Measurements from ENCODE around the gene GHR. TPM values are rescaled to one million over a fixed set of nuclear protein-coding genes. Genes with fewer than 3 reads are reported as not detected.
"Not testable (repeated sequence)": the region's sequence is repeated elsewhere in the genome, so short reads cannot be mapped to it uniquely, and the experiment has no call there.

The GHR gene
- polyA plus RNA-seq, 1 experiment: 0.90 TPM

GRCh38 chr5:42680046-42680445 lies 256.8 kb downstream of the GHR start:
- Histone ChIP-seq H3K36me3 (ENCODE audit: control insufficient read depth, insufficient read depth, low read length) (no peaks in the 10 kb centered on the region), H3K27me3 (ENCODE audit: control insufficient read depth, insufficient read depth, low read length) (no peaks in the 10 kb centered on the region), H3K4me3 (ENCODE audit: low read depth, low read length) (no peak overlapping the region)
- CTCF ChIA-PET: no interaction called here
- POLR2A ChIA-PET: no interaction called here
- TF ChIP-seq CTCF (IDR thresholded peaks at IDR 0.05; ENCODE audit: insufficient read depth, low read depth, low read length): no peak
- no peak for DNase-seq (ENCODE audit: low read depth)

- H3K27me3 ChIP-seq (ENCODE audit: control insufficient read depth, insufficient read depth, low read length): not testable (repeated sequence)
Measured at GRCh38 chr5:42685078-42685477, 261.8 kb downstream of the GHR start.

GRCh38 chr5:42689391-42689790 lies 266.2 kb downstream of the GHR start:
- TF ChIP-seq CTCF (IDR thresholded peaks at IDR 0.05; ENCODE audit: insufficient read depth, low read depth, low read length): no peak
- H3K27me3 ChIP-seq (ENCODE audit: control insufficient read depth, insufficient read depth, low read length): no peaks in the 10 kb centered on the region
- DNase-seq (ENCODE audit: low read depth): no peak
- no peak overlapping the region for H3K4me3 ChIP-seq (ENCODE audit: low read depth, low read length)
- CTCF ChIA-PET: interaction anchor here (0.6 to 1.3 kb wide), 2 partner anchors 33 to 60 kb away, joined by 3 to 4 read pairs; no protein-coding TSS in a partner anchor
- no peaks in the 10 kb centered on the region for H3K36me3 ChIP-seq (ENCODE audit: control insufficient read depth, insufficient read depth, low read length)
- POLR2A ChIA-PET: no interaction called here

More at GRCh38 chr5:42685078-42685477, 261.8 kb downstream of the GHR start:
- H3K4me3 ChIP-seq (ENCODE audit: low read depth, low read length); CTCF ChIA-PET; DNase-seq (ENCODE audit: low read depth); POLR2A ChIA-PET; H3K36me3 ChIP-seq (ENCODE audit: control insufficient read depth, insufficient read depth, low read length): not testable (repeated sequence)

- Histone ChIP-seq H3K27me3 (ENCODE audit: control insufficient read depth, insufficient read depth, low read length) (no peaks in the 10 kb centered on the region), H3K4me3 (ENCODE audit: low read depth, low read length) (no peak overlapping the region), H3K36me3 (ENCODE audit: control insufficient read depth, insufficient read depth, low read length) (no peaks in the 10 kb centered on the region)
- ChIA-PET CTCF (no interaction called here), POLR2A (no interaction called here)
- no peak for TF ChIP-seq CTCF (IDR thresholded peaks at IDR 0.05; ENCODE audit: insufficient read depth, low read depth, low read length)
- DNase-seq (ENCODE audit: low read depth): no peak
Measured at GRCh38 chr5:42691413-42691937, 268.2 kb downstream of the GHR start.

- TF ChIP-seq CTCF (IDR thresholded peaks at IDR 0.05; ENCODE audit: insufficient read depth, low read depth, low read length): no peak
- no peaks in the 10 kb centered on the region for H3K36me3 ChIP-seq (ENCODE audit: control insufficient read depth, insufficient read depth, low read length)
- ChIA-PET POLR2A (no interaction called here), CTCF (no interaction called here)
- H3K27me3 ChIP-seq (ENCODE audit: control insufficient read depth, insufficient read depth, low read length): no peaks in the 10 kb centered on the region
- DNase-seq (ENCODE audit: low read depth): no peak
- no peak overlapping the region for H3K4me3 ChIP-seq (ENCODE audit: low read depth, low read length)
Measured at GRCh38 chr5:42701351-42702059, 278.3 kb downstream of the GHR start.

GRCh38 chr5:42703238-42703637 lies 280.0 kb downstream of the GHR start:
- ChIA-PET CTCF (no interaction called here), POLR2A (no interaction called here)
- H3K36me3 ChIP-seq (ENCODE audit: control insufficient read depth, insufficient read depth, low read length): no peaks in the 10 kb centered on the region
- DNase-seq (ENCODE audit: low read depth): no peak
- no peaks in the 10 kb centered on the region for H3K27me3 ChIP-seq (ENCODE audit: control insufficient read depth, insufficient read depth, low read length)
- H3K4me3 ChIP-seq (ENCODE audit: low read depth, low read length): no peak overlapping the region
- TF ChIP-seq CTCF (IDR thresholded peaks at IDR 0.05; ENCODE audit: insufficient read depth, low read depth, low read length): no peak

Data from BJ (cell line).